Epithelial cell of proximal tubule (primary cell): ENCODE results near the gene SYNGAP1. TPM values are rescaled to one million over a fixed set of nuclear protein-coding genes. Genes with fewer than 3 reads are reported as not detected.

ENCODE experiments used
- DNase-seq: peaks from one replicate; pipeline ENCODE4 v3.0.0-alpha.2; 2011; ENCODE audit warnings: low read depth
- H3K4me3 ChIP-seq: 2 replicates; pipeline ENCODE4 v1.5.1; 2011; ENCODE audit warnings: low read depth, mild to moderate bottlenecking, low read length
- total RNA-seq: library from RNA; depleted of rRNA; stranded (reverse); fragments of >200 nt; gene quantifications from 2 replicates; pipeline ENCODE4 v1.2.3, GENCODE V29; 2015
- TF ChIP-seq, protein P1 (sequence below): conservative IDR thresholded peaks from 2 replicates; pipeline ENCODE4 v1.5.1; 2012; ENCODE audit warnings: low read depth, mild to moderate bottlenecking, low read length

Gene SYNGAP1
- total RNA-seq, 1 donor from 2014 or later = 2.3 TPM

DNA sequence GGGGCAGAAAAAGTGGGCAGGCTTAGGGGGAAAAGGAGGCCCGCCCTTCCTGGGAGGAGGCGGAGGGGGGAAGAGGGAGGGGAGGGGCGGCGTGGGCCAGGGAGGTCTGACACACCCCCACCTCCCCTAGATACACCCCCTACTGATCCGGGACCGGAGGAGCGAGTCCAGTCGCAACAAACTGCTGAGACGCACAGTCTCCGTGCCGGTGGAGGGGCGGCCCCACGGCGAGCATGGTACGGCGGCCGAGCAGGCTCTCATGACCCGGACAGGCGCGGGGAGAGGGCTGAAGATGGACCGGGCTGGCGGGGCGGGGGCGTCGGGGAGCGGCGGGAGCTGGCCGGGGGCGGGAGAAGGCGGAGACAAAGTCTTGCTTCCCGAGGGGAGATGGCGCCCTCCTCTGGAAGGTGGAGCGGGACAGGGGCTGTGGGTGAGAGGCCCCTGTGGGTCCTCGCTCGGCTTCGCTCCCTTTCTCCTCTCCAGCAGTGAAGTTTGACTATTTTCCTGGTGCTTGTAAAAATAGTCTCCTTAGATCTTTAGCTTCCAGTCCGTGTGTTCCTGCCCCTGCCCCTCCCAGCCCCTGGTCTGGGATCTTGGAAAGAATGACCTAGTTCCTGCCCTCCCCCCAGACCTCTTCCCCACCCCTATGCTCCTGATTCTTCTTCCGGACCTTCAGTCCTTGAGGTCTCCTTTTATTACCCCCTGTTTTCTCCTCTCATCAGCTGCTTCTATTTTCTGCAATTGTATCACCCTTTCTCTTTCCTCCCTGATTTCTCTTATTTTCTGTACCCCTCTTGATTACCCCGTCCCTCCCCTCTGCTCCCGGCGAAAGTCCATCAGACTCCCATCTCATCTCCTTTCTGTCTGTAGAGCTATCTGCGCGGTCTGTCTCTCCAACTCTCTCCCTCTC is 6.1 kb downstream of the SYNGAP1 start:
- H3K4me3 ChIP-seq = peak overlapping the region; percentile 85
- no peak for DNase-seq
- TF ChIP-seq, protein P1, sequence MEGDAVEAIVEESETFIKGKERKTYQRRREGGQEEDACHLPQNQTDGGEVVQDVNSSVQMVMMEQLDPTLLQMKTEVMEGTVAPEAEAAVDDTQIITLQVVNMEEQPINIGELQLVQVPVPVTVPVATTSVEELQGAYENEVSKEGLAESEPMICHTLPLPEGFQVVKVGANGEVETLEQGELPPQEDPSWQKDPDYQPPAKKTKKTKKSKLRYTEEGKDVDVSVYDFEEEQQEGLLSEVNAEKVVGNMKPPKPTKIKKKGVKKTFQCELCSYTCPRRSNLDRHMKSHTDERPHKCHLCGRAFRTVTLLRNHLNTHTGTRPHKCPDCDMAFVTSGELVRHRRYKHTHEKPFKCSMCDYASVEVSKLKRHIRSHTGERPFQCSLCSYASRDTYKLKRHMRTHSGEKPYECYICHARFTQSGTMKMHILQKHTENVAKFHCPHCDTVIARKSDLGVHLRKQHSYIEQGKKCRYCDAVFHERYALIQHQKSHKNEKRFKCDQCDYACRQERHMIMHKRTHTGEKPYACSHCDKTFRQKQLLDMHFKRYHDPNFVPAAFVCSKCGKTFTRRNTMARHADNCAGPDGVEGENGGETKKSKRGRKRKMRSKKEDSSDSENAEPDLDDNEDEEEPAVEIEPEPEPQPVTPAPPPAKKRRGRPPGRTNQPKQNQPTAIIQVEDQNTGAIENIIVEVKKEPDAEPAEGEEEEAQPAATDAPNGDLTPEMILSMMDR = peak; percentile 61

- H3K4me3 ChIP-seq = peak overlapping the region; percentile 85
- DNase-seq = no peak
- TF ChIP-seq, protein P1 = no peak
Measured at GRCh38 chr6:33426590-33427511, 7.0 kb downstream of the SYNGAP1 start.

GRCh38 chr6:33427585-33428223 is 7.8 kb downstream of the SYNGAP1 start:
- TF ChIP-seq, protein P1 = no peak
- DNase-seq = no peak

GRCh38 chr6:33428224-33428965 is 8.5 kb downstream of the SYNGAP1 start:
- H3K4me3 ChIP-seq = peak overlapping the region; percentile 85
- DNase-seq = no peak
- TF ChIP-seq, protein P1 = peak; percentile 49

More at GRCh38 chr6:33427585-33428223, 7.8 kb downstream of the SYNGAP1 start:
- peak overlapping the region; percentile 85 for H3K4me3 ChIP-seq

GRCh38 chr6:33428966-33429749 is 9.3 kb downstream of the SYNGAP1 start:
- TF ChIP-seq, protein P1 = no peak
- H3K4me3 ChIP-seq = no peak overlapping the region
- DNase-seq = no peak
